GM15510 (cell line): Measurements from ENCODE around the gene CDR2L.

Experiments
- POLR2A ChIP-seq: IDR thresholded peaks from 3 replicates; pipeline ENCODE4 v1.6.1; 2011; ENCODE audit warnings: borderline replicate concordance; ENCODE audit not compliant: insufficient read length; ENCODE audit errors: extremely low read depth

Gene CDR2L

GRCh38 chr17:74968361-74968780 is 19.1 kb upstream of the CDR2L start:
- no peak for TF ChIP-seq POLR2A

- TF ChIP-seq POLR2A = no peak
Observed at GRCh38 chr17:74970395-74970794, 17.0 kb upstream of the CDR2L start.

- no peak for TF ChIP-seq POLR2A
Observed at GRCh38 chr17:74971069-74971841, 16.2 kb upstream of the CDR2L start.

GRCh38 chr17:74971842-74972106 is 15.7 kb upstream of the CDR2L start:
- TF ChIP-seq POLR2A = no peak

GRCh38 chr17:74972107-74972972 is 15.1 kb upstream of the CDR2L start, which contains the start of gene HID1:
Gene HID1, minus strand, starts transcription at chr17:74972759. Its CDS starts 103 bp downstream, at chr17:74972656.
- TF ChIP-seq POLR2A = no peak

- no peak for TF ChIP-seq POLR2A
Observed at GRCh38 chr17:74972973-74973328, 14.5 kb upstream of the CDR2L start.

GRCh38 chr17:74975943-74976342 is 11.5 kb upstream of the CDR2L start:
- TF ChIP-seq POLR2A = no peak

GRCh38 chr17:74977802-74978201 is 9.6 kb upstream of the CDR2L start:
- TF ChIP-seq POLR2A = no peak

- TF ChIP-seq POLR2A = no peak
Observed at GRCh38 chr17:74978240-74978639, 9.2 kb upstream of the CDR2L start.

GRCh38 chr17:74979408-74980146 is 7.9 kb upstream of the CDR2L start:
- TF ChIP-seq POLR2A = no peak

GRCh38 chr17:74981318-74981978 is 6.0 kb upstream of the CDR2L start:
- TF ChIP-seq POLR2A = no peak

GRCh38 chr17:74981979-74982662 is 5.3 kb upstream of the CDR2L start:
- no peak for TF ChIP-seq POLR2A

- no peak for TF ChIP-seq POLR2A
Observed at GRCh38 chr17:74986206-74986576, 1.2 kb upstream of the CDR2L start.
